Caco-2 (cell line): Measurements from ENCODE around the gene KCNK13. TPM values are rescaled to one million over a fixed set of nuclear protein-coding genes. Genes with fewer than 3 reads are reported as not detected.
A peak's percentile ranks its signal among the peaks of the same experiment; 100 is the strongest.
"Not testable (repeated sequence)": the region's sequence is repeated elsewhere in the genome, so short reads cannot be mapped to it uniquely, and the experiment has no call there.

Experiments
- BruUV-seq: library from RNA; stranded (reverse); fragments of 400-500 nt; replicated peaks from 2 replicates; lab custom pipeline; 2021; lab: Mats Ljungman, UMichigan
- CTCF ChIA-PET: fragments of 300-600 bp; sonication (Branson Sonifier 250); formaldehyde crosslinking; loops from one replicate; lab custom pipeline; 2022; ENCODE audit warnings: antibody characterized with exemption; lab: Charles Lee
- POLR2A ChIA-PET: fragments of 300-600 bp; sonication (Branson Sonifier 250); formaldehyde crosslinking; loops from one replicate; lab custom pipeline; 2022; ENCODE audit warnings: antibody characterized with exemption; lab: Charles Lee
- DNase-seq, 2 experiments: peaks; one replicate each; pipeline versions ENCODE4 v3.0.0 to v3.0.0-alpha.2; 2020 to 2022
- H3K27me3 ChIP-seq: replicated peaks from 2 replicates; pipeline ENCODE4 v1.6.0; 2011; ENCODE audit warnings: low read length; ENCODE audit not compliant: control insufficient read depth, insufficient read depth
- H3K36me3 ChIP-seq: 2 replicates; pipeline ENCODE4 v1.5.1; 2011; ENCODE audit warnings: low read length; ENCODE audit not compliant: control insufficient read depth, insufficient read depth
- H3K4me1 ChIP-seq: fragments of 250-450 bp; sonication (Bioruptor Pico); 2 replicates; pipeline ENCODE4 v1.5.1; 2020; ENCODE audit warnings: mild to moderate bottlenecking
- H3K4me3 ChIP-seq: 2 replicates; pipeline ENCODE4 v1.5.1; 2011; ENCODE audit warnings: low read depth, mild to moderate bottlenecking, control low read depth, low read length
- H3K9me3 ChIP-seq: fragments of 250-450 bp; sonication (Bioruptor Pico); 2 replicates; pipeline ENCODE4 v1.5.1; 2020; ENCODE audit warnings: mild to moderate bottlenecking, moderate library complexity
- H3K27ac Mint-ChIP-seq: one replicate; pipeline ENCODE4 v1.8.0; 2022; ENCODE audit warnings: mixed read lengths; ENCODE audit not compliant: unreplicated experiment
- H3K27me3 Mint-ChIP-seq: one replicate; pipeline ENCODE4 v1.8.0; 2022; ENCODE audit warnings: mixed read lengths; ENCODE audit not compliant: insufficient read depth, unreplicated experiment
- H3K36me3 Mint-ChIP-seq: one replicate; pipeline ENCODE4 v1.8.0; 2022; ENCODE audit warnings: mild to moderate bottlenecking, mixed read lengths; ENCODE audit not compliant: insufficient read depth, unreplicated experiment
- H3K4me1 Mint-ChIP-seq: one replicate; pipeline ENCODE4 v1.8.0; 2022; ENCODE audit warnings: low read depth, mixed read lengths; ENCODE audit not compliant: unreplicated experiment
- H3K4me3 Mint-ChIP-seq: one replicate; pipeline ENCODE4 v1.8.0; 2022; ENCODE audit warnings: mild to moderate bottlenecking, moderate library complexity, mixed read lengths; ENCODE audit not compliant: unreplicated experiment
- H3K9me3 Mint-ChIP-seq: one replicate; pipeline ENCODE4 v1.8.0; 2022; ENCODE audit warnings: mixed read lengths; ENCODE audit not compliant: unreplicated experiment
- CTCF ChIP-seq, 2 experiments: fragments of 200-600 bp in 1 of 2; IDR thresholded peaks; 1 replicate in 1 of 2; 2 replicates in 1 of 2; pipeline versions ENCODE4 v1.5.1 to v1.8.0; 2011 to 2022; ENCODE audit warnings: antibody characterized with exemption in 1 of 2, control low read depth in 1 of 2, inconsistent platforms in 1 of 2, low read depth in 1 of 2, low read length in 1 of 2, mild to moderate bottlenecking in 1 of 2, moderate library complexity in 1 of 2; ENCODE audit not compliant: insufficient read depth in 1 of 2, severe bottlenecking in 1 of 2, unreplicated experiment in 1 of 2
- intact Hi-C: fragments of 100-400 bp; cut with micrococcal nuclease; formaldehyde crosslinking; loops from one replicate; pipeline ENCODE4 v1.10.0; 2022; ENCODE audit not compliant: unreplicated experiment
- total RNA-seq: library from RNA; stranded (reverse); gene quantifications from 2 replicates; pipeline ENCODE4 v1.2.3, GENCODE V29; 2022

KCNK13 gene
- total RNA-seq, 1 experiment from 2014 or later: not detected

GRCh38 chr14:90023176-90023896, 38.5 kb upstream of the KCNK13 start:
- CTCF ChIA-PET: interaction anchor here (1.2 kb wide), 1 partner anchor 50 kb away, joined by 3 read pairs; no protein-coding TSS in a partner anchor
- Mint-ChIP-seq H3K27ac (peak overlapping the region; percentile 42), H3K36me3 (peaks cover 9% of the 10 kb centered on the region), H3K4me1 (peaks cover 14% of the 10 kb centered on the region), H3K27me3 (no peaks in the 10 kb centered on the region), H3K4me3 (no peak overlapping the region), H3K9me3 (no peaks in the 10 kb centered on the region)
- no peak for TF ChIP-seq CTCF (IDR thresholded peaks at IDR 0.05; ENCODE audit: insufficient read depth in 1 of 2, low read depth in 1 of 2, low read length in 1 of 2, severe bottlenecking in 1 of 2, unreplicated experiment in 1 of 2)
- peak in 1 of 2 experiments; percentile 36 for DNase-seq
- BruUV-seq: no TSS peak
- POLR2A ChIA-PET: no interaction called here
- H3K36me3 ChIP-seq: peaks cover 1% of the 10 kb centered on the region
- no peaks in the 10 kb centered on the region for H3K9me3 ChIP-seq
- intact Hi-C loops: no loop called here
- no peaks in the 10 kb centered on the region for H3K27me3 ChIP-seq
- no peak overlapping the region for H3K4me3 ChIP-seq
- H3K4me1 ChIP-seq: 0 out of 2 replicates have a peak, but pooled peaks cover 3% of the 10 kb centered on the region

GRCh38 chr14:90024910-90025309, 36.9 kb upstream of the KCNK13 start:
- POLR2A ChIA-PET: no interaction called here
- H3K36me3 ChIP-seq: peaks cover 1% of the 10 kb centered on the region
- intact Hi-C loops: no loop called here
- no peaks in the 10 kb centered on the region for H3K27me3 ChIP-seq
- BruUV-seq: no TSS peak
- no peak for TF ChIP-seq CTCF (IDR thresholded peaks at IDR 0.05; ENCODE audit: insufficient read depth in 1 of 2, low read depth in 1 of 2, low read length in 1 of 2, severe bottlenecking in 1 of 2, unreplicated experiment in 1 of 2)
- no peaks in the 10 kb centered on the region for H3K9me3 ChIP-seq
- H3K36me3 Mint-ChIP-seq: peaks cover 5% of the 10 kb centered on the region
- peaks cover 14% of the 10 kb centered on the region for H3K4me1 Mint-ChIP-seq
- no peak overlapping the region for H3K4me3 Mint-ChIP-seq
- no peaks in the 10 kb centered on the region for H3K9me3 Mint-ChIP-seq
- CTCF ChIA-PET: no interaction called here
- no peak overlapping the region for H3K4me3 ChIP-seq
- no peak overlapping the region for H3K27ac Mint-ChIP-seq
- H3K4me1 ChIP-seq: 0 out of 2 replicates have a peak, but pooled peaks cover 3% of the 10 kb centered on the region
- DNase-seq: no peak
- H3K27me3 Mint-ChIP-seq: no peaks in the 10 kb centered on the region

GRCh38 chr14:90026608-90027007, 35.2 kb upstream of the KCNK13 start:
- intact Hi-C loops: not testable (repeated sequence)

More at GRCh38 chr14:90026608-90027007, 35.2 kb upstream of the KCNK13 start:
- H3K36me3 ChIP-seq, H3K9me3 ChIP-seq, DNase-seq, H3K27me3 ChIP-seq, H3K4me1 ChIP-seq, BruUV-seq, POLR2A ChIA-PET, H3K27me3 Mint-ChIP-seq, H3K4me3 ChIP-seq, CTCF ChIA-PET, H3K36me3 Mint-ChIP-seq, H3K4me3 Mint-ChIP-seq, H3K27ac Mint-ChIP-seq, H3K9me3 Mint-ChIP-seq: not testable (repeated sequence)
- peaks cover 14% of the 10 kb centered on the region for H3K4me1 Mint-ChIP-seq
